GM18909 (cell line): Measurements from ENCODE around the gene PTPRT.

ENCODE experiments used
- ATAC-seq: cut with Tn5 transposase; IDR thresholded peaks from one replicate; pipeline ENCODE4 v1.9.1; 2021; ENCODE audit warnings: mild to moderate bottlenecking; ENCODE audit not compliant: unreplicated experiment, poor library complexity

The PTPRT gene

GRCh38 chr20:42442716-42443115 lies 747.0 kb downstream of the PTPRT start:
- ATAC-seq, result no peak

GRCh38 chr20:42441864-42442331 lies 747.8 kb downstream of the PTPRT start:
- no peak for ATAC-seq

- ATAC-seq, result no peak
Measured at GRCh38 chr20:42441196-42441863, 748.4 kb downstream of the PTPRT start.

GRCh38 chr20:42435230-42435629 lies 754.5 kb downstream of the PTPRT start:
- ATAC-seq, result peak; percentile 89

GRCh38 chr20:42432496-42433334 lies 757.0 kb downstream of the PTPRT start:
- no peak for ATAC-seq

- ATAC-seq, result no peak
Measured at GRCh38 chr20:42430598-42430997, 759.1 kb downstream of the PTPRT start.

- ATAC-seq, result no peak
Measured at GRCh38 chr20:42429761-42430458, 759.8 kb downstream of the PTPRT start.

- ATAC-seq, result no peak
Measured at GRCh38 chr20:42419814-42420532, 769.7 kb downstream of the PTPRT start.

- no peak for ATAC-seq
Measured at GRCh38 chr20:42406826-42407225, 782.9 kb downstream of the PTPRT start.

- ATAC-seq, result no peak
Measured at GRCh38 chr20:42402455-42402854, 787.3 kb downstream of the PTPRT start.

GRCh38 chr20:42401613-42402012 lies 788.1 kb downstream of the PTPRT start:
- ATAC-seq, result no peak

GRCh38 chr20:42399802-42400201 lies 789.9 kb downstream of the PTPRT start:
- ATAC-seq, result no peak

- ATAC-seq, result no peak
Measured at GRCh38 chr20:42392442-42392841, 797.3 kb downstream of the PTPRT start.

- ATAC-seq, result no peak
Measured at GRCh38 chr20:42391807-42392206, 797.9 kb downstream of the PTPRT start.

GRCh38 chr20:42380287-42380686 lies 809.4 kb downstream of the PTPRT start:
- ATAC-seq, result no peak

GRCh38 chr20:42379385-42379784 lies 810.3 kb downstream of the PTPRT start:
- no peak for ATAC-seq

- ATAC-seq, result no peak
Measured at GRCh38 chr20:42378826-42379225, 810.9 kb downstream of the PTPRT start.

GRCh38 chr20:42376131-42376530 lies 813.6 kb downstream of the PTPRT start:
- no peak for ATAC-seq

GRCh38 chr20:42373049-42373448 lies 816.7 kb downstream of the PTPRT start:
- ATAC-seq, result no peak

GRCh38 chr20:42370075-42370474 lies 819.6 kb downstream of the PTPRT start:
- no peak for ATAC-seq
